Stomach smooth muscle (tissue), 2 donors: ENCODE results near the gene CHRM5.

Experiments used
- H3K27ac ChIP-seq: one replicate; pipeline ENCODE4 v1.7.0; 2013; ENCODE audit warnings: mild to moderate bottlenecking, low read length, inconsistent platforms
- H3K27me3 ChIP-seq, 2 donors: one replicate each; pipeline ENCODE4 v1.7.0; 2013; ENCODE audit warnings: low read length in 2 of 2; ENCODE audit not compliant: insufficient read depth in 2 of 2, control insufficient read depth in 1 of 2
- H3K36me3 ChIP-seq, 2 donors: one replicate each; pipeline ENCODE4 v1.7.0; 2013; ENCODE audit warnings: low read length in 2 of 2; ENCODE audit not compliant: control insufficient read depth in 2 of 2, insufficient read depth in 2 of 2
- H3K4me1 ChIP-seq: one replicate; pipeline ENCODE4 v1.7.0; 2013; ENCODE audit warnings: low read length; ENCODE audit not compliant: control insufficient read depth, insufficient read depth
- H3K4me3 ChIP-seq, 2 donors: one replicate each; pipeline ENCODE4 v1.7.0; 2013; ENCODE audit warnings: low read length in 2 of 2
- H3K9ac ChIP-seq, 2 donors: one replicate each; pipeline ENCODE4 v1.7.0; 2013; ENCODE audit warnings: low read length in 2 of 2, mild to moderate bottlenecking in 1 of 2
- H3K9me3 ChIP-seq, 2 donors: one replicate each; pipeline ENCODE4 v1.7.0; 2013; ENCODE audit warnings: low read length in 2 of 2; ENCODE audit not compliant: control insufficient read depth in 2 of 2
- donor health status: healthy.
- donor health status: Pancreatic carcinoma.

The CHRM5 gene

DNA sequence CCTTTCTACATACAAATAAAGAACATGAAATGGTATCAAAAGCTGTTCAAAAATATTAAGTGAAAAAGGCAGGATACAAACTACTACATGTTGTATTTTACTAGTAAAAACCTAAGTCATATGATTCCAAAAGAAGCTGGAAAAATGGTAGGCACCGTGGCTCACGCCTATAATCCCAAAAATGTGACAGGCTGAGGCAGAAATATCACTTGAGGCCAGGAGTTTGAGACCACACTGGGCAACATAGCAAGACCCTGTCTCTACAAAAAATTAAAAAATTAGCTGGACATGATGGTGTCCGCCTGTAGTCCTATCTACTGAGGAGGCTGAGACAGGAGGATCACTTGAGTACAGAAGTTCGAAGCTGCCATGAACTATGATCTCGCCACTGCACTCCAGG is 131.6 kb downstream of the CHRM5 start:
- Histone ChIP-seq H3K27me3 (no peaks in the 10 kb centered on the region), H3K36me3 (peaks cover 2 to 4% of the 10 kb centered on the region in 2 donors), H3K4me1 (peaks cover 15% of the 10 kb centered on the region), H3K9me3 (no peaks in the 10 kb centered on the region), H3K27ac (no peak overlapping the region), H3K4me3 (peak overlapping the region in 1 of 2 donors; percentile 99), H3K9ac (no peak overlapping the region)

DNA sequence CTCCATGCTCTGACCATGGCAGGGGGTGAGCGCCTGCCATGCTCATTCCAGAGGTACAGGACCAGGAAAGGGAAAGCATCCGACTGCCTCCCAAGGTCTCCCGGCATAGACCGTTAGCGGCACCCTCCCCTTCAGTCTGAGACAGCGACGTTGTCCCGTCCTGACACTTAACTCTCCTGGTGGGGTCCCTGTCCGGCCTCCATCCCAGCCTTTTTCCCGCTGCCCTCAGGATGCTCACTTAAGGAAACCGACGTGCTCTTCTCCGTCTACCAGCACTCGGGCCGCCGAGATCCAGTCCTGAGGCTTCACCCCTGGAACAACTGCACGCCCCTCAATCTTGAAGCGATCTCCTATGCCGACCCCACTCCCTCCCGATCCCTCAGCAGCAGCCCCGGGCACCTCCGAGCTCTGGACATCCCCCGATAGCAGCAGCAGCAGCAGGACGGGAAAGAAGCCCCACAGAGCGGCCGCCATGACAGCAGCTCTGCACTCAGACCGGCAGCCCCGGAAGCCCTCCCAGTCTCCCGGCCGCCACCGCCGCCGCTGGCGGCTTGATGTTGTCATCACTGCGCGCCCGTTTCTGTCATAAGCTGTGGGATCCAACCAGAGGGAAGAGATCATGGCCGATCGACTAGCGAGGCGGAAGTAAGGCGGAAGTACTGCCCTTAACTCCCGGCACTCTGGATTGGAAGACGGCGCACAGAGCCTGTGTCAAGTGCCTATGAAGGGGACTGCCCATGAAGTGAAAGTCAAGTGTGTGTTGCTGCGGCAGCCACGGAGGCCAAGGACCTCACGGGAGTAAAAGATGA is 133.3 kb downstream of the CHRM5 start, which contains the start of the genes EMC7 and PGBD4:
Gene EMC7, minus strand, starts transcription at position 497 of the 809 bp plus-strand sequence. Its CDS starts 23 bp downstream, at position 474.
Gene PGBD4, plus strand, starts transcription at position 718 of the 809 bp plus-strand sequence. CDS start 449 bp downstream, outside the sequence.
- Histone ChIP-seq H3K4me1 (peaks cover 15% of the 10 kb centered on the region), H3K36me3 (peaks cover 0 to 5% of the 10 kb centered on the region in 2 donors), H3K27ac (peak within 1 kb of the TSS; percentile 88), H3K9me3 (no peaks in the 10 kb centered on the region), H3K9ac (peak within 1 kb of the TSS; percentile 97 to 98), H3K27me3 (no peaks in the 10 kb centered on the region), H3K4me3 (peak within 1 kb of the TSS; percentile 97 to 99)

DNA sequence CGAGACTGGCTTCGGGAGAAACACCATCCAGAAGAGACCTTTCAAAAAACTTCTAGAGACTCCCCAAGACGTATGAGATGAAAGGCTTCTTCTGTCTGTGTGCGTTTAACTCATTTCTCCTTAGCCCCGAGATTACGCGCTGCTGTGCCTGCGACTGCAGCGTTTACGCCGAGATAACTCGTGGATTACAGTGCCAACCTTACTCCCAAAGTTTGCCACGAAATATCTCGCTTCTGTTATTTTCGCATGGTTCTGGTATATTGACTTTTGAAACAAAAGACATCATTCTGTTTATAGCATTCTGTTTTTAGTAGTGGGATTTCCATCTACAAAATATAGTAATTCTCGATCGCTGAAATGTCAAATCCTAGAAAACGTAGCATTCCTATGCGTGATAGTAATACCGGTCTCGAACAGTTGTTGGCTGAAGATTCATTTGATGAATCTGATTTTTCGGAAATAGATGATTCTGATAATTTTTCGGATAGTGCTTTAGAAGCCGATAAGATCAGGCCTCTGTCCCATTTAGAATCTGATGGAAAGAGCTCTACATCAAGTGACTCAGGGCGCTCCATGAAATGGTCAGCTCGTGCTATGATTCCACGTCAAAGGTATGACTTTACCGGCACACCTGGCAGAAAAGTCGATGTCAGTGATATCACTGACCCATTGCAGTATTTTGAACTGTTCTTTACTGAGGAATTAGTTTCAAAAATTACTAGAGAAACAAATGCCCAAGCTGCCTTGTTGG is 134.1 kb downstream of the CHRM5 start:
- H3K27me3 ChIP-seq = no peaks in the 10 kb centered on the region
- no peaks in the 10 kb centered on the region for H3K9me3 ChIP-seq
- peaks cover 0 to 5% of the 10 kb centered on the region in 2 donors for H3K36me3 ChIP-seq
- peak overlapping the region; percentile 75 to 97 for H3K9ac ChIP-seq
- peaks cover 15% of the 10 kb centered on the region for H3K4me1 ChIP-seq
- H3K4me3 ChIP-seq = peak overlapping the region; percentile 83 to 99
- peak overlapping the region; percentile 88 for H3K27ac ChIP-seq

DNA sequence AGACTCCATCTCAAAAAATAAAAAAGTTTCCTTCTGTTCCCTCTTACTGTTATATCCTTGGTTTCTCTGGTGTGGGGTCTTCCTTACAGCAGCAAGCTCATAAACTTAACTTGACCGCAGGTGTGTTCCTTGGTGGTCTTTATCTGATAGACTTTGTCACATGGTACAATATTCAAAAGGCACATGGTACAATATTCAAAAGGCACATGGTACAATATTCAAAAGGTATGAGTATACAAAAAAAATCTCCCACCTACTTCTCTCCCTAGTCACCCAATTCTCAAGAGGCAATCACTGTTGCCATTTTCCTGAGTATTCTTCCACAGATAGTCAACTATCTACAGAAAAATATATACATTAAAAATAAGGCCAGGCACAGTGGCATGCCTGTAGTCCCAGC is 138.1 kb downstream of the CHRM5 start:
- peaks cover 11% of the 10 kb centered on the region for H3K4me1 ChIP-seq

DNA sequence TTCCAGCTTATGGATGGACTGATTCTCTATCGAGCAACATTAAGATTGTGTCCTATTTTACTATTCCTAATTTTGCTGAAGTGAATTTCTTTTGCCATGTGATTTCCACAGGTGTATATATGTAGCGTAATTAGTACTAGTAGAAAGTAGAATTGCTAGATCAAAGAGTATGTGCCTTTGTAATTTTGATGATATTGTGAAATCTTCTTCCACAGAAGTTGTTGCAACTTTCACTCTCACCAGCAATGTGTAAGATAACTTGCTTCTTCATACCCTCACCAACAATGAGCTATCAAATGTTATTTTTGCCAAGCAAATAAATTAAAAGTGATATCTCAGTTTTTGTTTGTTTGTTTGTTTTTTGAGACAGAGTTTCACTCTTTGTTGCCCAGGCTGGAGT is 139.0 kb downstream of the CHRM5 start:
- H3K9ac ChIP-seq = no peak overlapping the region
- H3K9me3 ChIP-seq = no peaks in the 10 kb centered on the region
- H3K27me3 ChIP-seq = no peaks in the 10 kb centered on the region
- H3K4me3 ChIP-seq = no peak overlapping the region
- peaks cover 8% of the 10 kb centered on the region for H3K4me1 ChIP-seq
- peaks cover 0 to 4% of the 10 kb centered on the region in 2 donors for H3K36me3 ChIP-seq
- H3K27ac ChIP-seq = no peak overlapping the region

More for the DNA sequence above, 138.1 kb downstream of the CHRM5 start:
- Histone ChIP-seq H3K27ac (no peak overlapping the region), H3K36me3 (peaks cover 0 to 4% of the 10 kb centered on the region in 2 donors), H3K9me3 (no peaks in the 10 kb centered on the region), H3K4me3 (no peak overlapping the region), H3K9ac (no peak overlapping the region), H3K27me3 (no peaks in the 10 kb centered on the region)

DNA sequence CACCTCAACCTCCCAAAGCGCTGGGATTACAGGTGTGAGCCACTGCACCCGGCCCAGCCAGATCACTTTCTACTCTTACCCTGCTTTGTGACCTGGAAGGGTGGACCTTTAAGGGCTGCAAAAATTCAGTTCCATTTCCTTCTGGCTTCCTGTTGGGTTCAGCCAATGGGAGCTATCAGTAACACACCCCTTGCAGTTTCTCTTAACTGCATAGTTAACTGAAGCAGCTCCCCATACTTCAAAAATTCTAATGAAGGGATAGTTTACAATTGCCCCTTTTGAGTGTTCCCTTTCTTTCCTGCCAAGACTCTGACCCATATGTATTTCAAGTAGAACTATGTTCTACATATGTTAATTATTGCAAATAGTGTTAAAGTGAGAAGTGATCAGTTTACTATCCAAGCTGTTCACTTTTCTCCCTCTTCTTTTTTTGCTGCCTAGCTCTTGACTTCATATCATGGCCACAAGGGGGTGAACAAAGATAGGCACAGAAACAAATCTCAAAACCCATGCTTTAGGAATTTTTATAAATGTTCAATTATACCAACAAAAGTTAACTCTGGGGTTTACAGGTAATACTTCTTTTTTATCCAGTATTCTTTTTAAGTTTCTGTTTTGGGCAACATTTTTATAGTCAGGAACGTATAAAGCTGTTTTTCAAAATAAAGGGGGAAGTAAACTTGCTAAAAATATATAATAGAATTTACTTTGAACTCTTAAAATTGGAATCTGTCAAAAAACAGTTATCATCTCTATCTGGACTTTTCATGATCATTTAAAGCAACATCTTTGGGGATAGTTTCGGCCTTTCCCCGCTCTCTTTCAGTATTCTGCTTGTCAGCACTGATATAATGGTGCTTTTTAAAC is 141.7 kb downstream of the CHRM5 start:
- no peaks in the 10 kb centered on the region for H3K27me3 ChIP-seq
- H3K4me3 ChIP-seq = no peak overlapping the region
- no peak overlapping the region for H3K9ac ChIP-seq
- no peaks in the 10 kb centered on the region for H3K9me3 ChIP-seq
- H3K36me3 ChIP-seq = peaks cover 0 to 4% of the 10 kb centered on the region in 2 donors
- H3K27ac ChIP-seq = no peak overlapping the region
- H3K4me1 ChIP-seq = no peaks in the 10 kb centered on the region

DNA sequence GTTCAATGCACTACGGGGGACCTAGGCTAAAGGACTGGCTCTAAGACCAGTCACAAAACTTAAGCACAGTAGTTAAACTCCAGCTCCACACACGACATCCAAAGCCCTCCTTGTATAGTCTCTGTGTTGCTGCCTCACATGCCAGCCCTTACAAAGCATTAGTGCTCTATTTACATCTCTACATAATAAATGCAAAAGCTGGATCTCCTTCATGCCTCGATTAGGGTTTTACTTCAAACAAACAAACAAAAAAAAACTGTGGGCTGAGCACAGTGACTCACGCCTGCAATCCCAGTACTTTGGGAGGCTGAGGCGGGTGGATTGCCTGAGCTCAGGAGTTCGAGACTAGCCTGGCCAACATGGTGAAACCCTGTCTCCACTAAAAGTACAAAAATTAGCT is 143.2 kb downstream of the CHRM5 start:
- Histone ChIP-seq H3K9me3 (no peaks in the 10 kb centered on the region), H3K4me1 (no peaks in the 10 kb centered on the region)

DNA sequence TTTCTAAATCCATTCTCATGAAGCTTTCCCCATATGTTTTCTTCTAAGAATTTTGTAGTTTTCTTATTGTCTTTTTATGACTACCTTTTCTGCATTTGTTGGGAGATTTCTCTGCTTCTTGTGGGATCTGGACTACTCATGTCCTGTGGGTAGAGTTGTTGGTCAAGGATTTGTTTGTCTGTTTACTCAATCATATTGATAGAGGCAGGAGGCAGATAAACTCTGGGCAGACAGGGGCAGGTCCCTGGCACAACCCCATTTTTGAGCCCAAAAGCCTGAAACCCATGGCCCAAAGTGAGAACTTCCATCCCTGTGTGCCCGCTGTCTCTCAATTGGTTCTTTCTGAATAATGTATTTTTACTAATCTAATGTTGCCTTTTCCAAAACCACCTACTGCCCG is 145.9 kb downstream of the CHRM5 start:
- Histone ChIP-seq H3K27me3 (peaks cover 0 to 6% of the 10 kb centered on the region in 2 donors), H3K36me3 (no peaks in the 10 kb centered on the region), H3K4me1 (no peaks in the 10 kb centered on the region), H3K9me3 (no peaks in the 10 kb centered on the region), H3K27ac (no peak overlapping the region), H3K9ac (no peak overlapping the region), H3K4me3 (no peak overlapping the region)

More for the DNA sequence above, 143.2 kb downstream of the CHRM5 start:
- H3K4me3 ChIP-seq = no peak overlapping the region
- no peak overlapping the region for H3K27ac ChIP-seq
- peaks cover 0 to 4% of the 10 kb centered on the region in 2 donors for H3K27me3 ChIP-seq
- no peaks in the 10 kb centered on the region for H3K36me3 ChIP-seq
- no peak overlapping the region for H3K9ac ChIP-seq

DNA sequence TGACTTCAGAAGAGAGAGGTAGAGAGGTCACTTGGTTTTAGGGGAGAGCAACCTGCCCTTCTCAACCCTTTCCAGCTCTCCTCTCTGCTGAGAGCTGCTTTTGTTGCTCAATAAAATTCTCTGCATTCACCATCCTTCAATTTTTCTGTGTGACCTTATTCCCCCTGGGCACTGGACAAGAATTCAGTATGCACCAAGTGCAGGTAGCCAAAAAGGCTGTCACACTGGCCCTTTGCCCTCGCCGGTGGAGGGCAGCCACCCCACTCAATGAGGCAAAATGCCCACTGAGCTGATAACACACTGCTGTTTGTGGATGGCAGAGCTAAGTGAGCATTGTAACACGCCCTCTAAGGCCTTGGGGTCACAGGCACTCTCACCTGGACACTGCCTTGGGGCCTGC is 146.4 kb downstream of the CHRM5 start:
- Histone ChIP-seq H3K27ac (no peak overlapping the region), H3K36me3 (no peaks in the 10 kb centered on the region), H3K4me3 (no peak overlapping the region), H3K4me1 (no peaks in the 10 kb centered on the region), H3K27me3 (peaks cover 0 to 6% of the 10 kb centered on the region in 2 donors), H3K9me3 (no peaks in the 10 kb centered on the region), H3K9ac (no peak overlapping the region)

DNA sequence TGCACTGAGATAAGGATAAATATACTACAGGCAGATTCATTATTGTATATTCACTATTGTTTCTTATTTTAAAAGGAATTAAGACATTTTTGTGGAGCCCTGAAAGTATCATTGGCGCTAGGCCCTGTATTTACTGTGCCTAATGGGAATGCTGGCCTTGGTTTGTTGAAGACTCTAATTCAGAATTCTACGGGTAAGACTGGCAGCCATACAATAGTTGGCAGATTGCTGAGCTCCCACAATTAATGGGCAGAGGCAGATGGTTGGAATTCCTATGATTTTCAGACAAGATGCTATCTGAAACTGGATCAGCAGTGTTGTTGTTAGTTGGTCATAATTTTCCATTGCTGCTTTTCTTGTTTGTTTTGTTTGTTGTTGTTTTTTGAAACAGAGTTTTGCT is 148.3 kb downstream of the CHRM5 start:
- H3K36me3 ChIP-seq = no peaks in the 10 kb centered on the region
- no peak overlapping the region for H3K4me3 ChIP-seq
- peaks cover 0 to 6% of the 10 kb centered on the region in 2 donors for H3K27me3 ChIP-seq
- H3K9me3 ChIP-seq = no peaks in the 10 kb centered on the region
- no peaks in the 10 kb centered on the region for H3K4me1 ChIP-seq
- no peak overlapping the region for H3K27ac ChIP-seq
- no peak overlapping the region for H3K9ac ChIP-seq
